GM12874 (cell line): ENCODE results near the gene SHH.

ENCODE experiments used
- TF ChIP-seq, protein P1 (sequence below): IDR thresholded peaks from 2 replicates; pipeline ENCODE4 v1.5.1; 2011; ENCODE audit warnings: low read depth, mild to moderate bottlenecking, control low read depth, low read length, moderate library complexity; ENCODE audit not compliant: insufficient read depth

Gene SHH

DNA sequence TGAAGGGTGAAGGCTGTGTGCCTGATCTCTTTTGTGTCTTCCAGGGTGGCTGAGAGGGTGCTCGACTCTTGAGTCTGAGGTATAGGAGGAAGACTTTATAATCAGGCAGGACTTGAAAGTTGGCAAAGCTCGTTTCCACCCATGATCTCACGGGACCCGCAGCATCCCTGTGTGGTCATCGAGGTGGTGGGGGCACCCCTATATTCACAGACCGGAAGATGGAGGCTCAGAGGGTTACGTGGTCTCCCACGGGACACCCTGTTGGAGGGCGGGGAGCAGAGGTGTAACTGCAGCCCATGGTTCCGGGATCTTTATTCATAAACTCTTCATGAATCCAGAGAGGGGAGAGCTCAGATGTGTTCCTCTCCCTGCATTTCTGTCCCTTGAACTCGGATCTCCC, 9.6 kb upstream of the SHH start:
- TF ChIP-seq, protein P1, sequence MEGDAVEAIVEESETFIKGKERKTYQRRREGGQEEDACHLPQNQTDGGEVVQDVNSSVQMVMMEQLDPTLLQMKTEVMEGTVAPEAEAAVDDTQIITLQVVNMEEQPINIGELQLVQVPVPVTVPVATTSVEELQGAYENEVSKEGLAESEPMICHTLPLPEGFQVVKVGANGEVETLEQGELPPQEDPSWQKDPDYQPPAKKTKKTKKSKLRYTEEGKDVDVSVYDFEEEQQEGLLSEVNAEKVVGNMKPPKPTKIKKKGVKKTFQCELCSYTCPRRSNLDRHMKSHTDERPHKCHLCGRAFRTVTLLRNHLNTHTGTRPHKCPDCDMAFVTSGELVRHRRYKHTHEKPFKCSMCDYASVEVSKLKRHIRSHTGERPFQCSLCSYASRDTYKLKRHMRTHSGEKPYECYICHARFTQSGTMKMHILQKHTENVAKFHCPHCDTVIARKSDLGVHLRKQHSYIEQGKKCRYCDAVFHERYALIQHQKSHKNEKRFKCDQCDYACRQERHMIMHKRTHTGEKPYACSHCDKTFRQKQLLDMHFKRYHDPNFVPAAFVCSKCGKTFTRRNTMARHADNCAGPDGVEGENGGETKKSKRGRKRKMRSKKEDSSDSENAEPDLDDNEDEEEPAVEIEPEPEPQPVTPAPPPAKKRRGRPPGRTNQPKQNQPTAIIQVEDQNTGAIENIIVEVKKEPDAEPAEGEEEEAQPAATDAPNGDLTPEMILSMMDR = no peak

DNA sequence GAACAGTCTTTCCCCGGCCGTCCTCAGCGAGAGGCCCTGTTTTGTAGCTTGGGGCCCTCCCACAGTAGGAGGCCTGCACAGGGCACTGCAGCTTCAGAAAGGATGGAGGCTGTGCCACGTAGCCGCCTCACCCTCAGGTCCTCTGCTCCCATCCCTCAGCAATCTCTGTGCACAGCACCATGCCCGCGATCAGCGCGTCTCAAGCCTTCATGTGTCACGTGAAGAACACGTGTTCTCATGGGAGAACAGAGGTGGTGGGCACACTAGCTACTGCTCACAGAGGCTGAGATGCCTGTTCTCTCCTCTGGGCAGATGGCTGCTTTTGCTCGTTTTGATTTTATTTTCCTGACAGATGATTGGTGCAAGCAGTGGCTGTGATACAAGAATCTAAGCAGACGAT, 8.5 kb upstream of the SHH start:
- TF ChIP-seq, protein P1 = no peak

DNA sequence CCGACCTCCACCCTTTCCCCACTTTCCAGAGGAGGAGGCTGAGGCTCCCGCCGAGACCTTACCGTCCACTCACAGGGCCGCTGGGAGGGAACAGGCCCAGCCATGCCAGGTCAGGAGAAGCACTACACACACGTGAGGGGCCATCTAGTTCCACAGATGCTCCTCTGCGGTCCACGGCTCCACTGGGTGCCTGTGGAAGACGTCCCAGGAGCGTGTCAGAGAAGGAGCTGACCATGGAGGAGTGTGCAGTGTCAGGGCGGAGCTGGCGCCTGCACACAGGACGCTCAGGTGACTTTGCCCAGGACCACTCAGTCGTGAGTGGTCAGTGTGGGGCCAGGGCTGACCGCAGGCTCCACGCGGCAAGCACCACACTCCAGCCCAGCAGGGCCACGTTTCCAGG, 8.0 kb upstream of the SHH start:
- TF ChIP-seq, protein P1 = no peak

DNA sequence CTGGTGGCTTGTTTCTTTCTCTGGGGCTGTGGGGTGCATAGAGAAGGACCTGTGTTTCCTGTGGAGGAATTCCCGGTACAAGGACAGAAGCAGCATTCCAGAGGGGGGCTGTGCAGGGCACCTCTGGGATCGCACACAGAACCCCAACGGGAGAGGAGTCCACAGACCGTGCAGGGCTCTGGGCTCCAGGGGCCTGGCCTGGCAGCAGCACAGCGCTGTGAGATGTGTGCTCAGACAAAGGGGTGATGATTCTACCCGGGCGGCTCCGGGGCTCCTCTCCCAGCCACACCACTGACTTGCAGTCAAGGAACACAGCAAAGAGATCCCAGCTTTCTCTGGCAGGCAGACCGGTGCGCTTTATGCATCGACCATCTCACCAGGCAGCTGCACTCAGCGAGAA, 6.9 kb upstream of the SHH start:
- TF ChIP-seq, protein P1 = no peak

DNA sequence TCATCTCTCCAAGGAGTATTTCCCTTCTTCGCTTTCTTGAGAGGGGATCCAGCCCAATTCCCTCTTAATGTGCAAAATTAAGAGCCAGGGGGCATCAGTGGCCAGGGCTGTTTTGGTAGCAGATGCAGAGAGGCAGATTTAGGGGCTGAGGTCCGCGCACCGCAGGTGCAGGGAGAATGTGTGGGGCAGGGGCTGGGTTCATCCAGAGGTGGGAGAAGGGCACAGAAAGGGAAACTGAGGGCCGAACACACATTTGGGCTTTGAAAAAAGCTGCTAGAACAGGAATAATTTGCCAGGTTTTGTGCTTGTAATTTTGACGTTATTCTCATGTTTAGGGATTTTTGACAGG, 6.5 kb upstream of the SHH start:
- TF ChIP-seq, protein P1 = no peak

DNA sequence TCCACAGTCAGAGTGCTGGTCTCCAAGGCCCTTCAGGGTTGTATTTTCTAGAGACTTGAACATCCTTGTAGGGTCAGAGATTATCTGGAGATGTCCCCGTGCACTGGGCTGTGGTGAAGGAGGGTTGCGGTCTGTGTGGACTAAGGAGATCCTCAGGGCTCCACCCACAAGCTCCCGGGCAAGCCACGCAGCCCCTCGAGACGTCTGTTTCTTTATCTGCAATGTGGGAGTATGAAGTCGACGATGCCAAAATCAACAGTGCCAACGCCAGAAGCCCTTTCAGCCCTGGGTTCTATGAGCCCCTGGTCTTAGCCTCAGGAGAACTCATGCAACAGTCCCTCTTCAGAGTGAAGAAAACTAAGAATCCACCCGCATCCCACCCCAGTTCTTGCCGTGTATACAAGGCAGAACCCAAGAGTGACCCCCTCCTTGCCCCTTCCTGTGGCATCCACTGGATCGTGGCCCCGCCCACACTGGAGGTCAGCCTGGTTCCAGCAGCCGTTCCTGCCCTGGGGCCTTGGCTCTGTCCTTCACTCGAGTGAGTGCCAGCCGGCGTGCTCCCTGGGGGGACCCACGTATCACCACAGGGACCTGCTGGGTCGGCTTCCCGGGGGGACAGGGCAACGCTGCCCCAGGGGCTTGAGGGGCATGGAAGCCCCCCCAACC, 6.0 kb upstream of the SHH start:
- TF ChIP-seq, protein P1 = no peak

DNA sequence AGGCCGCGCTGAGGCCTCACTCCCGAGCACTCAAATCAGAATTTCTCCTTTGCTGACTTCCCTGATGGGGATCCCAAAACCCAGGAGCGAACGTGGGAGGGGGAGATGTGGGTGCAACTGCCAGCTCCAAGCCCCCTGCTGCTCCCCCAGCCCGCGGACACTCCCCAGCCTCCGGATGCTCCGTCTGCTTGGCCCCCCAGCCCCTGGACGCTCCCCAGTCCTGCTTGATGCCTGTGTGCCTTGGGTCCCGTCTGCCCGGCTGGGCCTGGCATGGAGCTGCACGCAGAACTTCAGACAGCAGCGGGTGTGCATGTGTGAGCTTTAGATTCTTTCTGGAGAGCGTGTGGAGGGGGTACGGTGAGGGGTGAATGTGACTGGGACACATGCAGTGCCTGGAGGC, 4.7 kb upstream of the SHH start:
- TF ChIP-seq, protein P1 = no peak
